ENCODE data around the gene PUDP.

DNA sequence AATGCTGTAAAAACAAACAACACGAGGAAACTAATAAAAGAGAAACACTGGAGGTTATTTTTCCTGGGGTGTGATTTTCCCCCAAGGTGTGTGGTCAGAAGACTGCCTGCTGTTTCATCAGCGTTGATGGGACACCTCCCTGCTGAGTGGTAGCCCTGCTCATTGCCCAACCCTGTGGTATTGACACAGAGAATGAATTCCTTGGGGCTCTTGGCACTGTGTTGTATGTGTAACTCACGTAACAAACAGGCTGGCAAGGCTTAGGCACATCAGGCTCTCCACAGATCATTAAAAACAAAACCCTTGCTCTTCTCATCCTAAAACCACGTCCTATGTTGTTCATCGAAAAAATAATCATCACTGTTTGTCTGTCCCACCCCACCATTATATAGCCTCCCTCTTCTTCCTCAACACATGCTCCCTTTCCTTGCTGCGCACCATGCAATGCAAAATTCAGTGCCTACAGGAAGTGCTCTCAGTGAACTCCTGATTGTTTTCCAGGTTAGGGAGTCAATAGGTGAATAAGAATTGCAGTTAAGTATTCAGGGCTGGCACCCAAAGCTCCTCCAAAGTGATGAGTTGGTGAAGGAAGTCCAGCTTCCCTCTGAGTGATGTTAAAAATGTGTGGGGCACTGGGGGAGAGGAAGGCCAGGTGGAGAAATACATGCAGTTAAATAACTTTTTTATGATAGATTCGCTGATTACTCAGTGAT is 11.4 kb upstream of the PUDP start:
- TF ChIP-seq POLR2AphosphoS5 (IDR thresholded peaks at IDR 0.05; ENCODE audit: insufficient read depth in 1 of 2, low read depth in 1 of 2) = no peak
- TF ChIP-seq, protein P1, sequence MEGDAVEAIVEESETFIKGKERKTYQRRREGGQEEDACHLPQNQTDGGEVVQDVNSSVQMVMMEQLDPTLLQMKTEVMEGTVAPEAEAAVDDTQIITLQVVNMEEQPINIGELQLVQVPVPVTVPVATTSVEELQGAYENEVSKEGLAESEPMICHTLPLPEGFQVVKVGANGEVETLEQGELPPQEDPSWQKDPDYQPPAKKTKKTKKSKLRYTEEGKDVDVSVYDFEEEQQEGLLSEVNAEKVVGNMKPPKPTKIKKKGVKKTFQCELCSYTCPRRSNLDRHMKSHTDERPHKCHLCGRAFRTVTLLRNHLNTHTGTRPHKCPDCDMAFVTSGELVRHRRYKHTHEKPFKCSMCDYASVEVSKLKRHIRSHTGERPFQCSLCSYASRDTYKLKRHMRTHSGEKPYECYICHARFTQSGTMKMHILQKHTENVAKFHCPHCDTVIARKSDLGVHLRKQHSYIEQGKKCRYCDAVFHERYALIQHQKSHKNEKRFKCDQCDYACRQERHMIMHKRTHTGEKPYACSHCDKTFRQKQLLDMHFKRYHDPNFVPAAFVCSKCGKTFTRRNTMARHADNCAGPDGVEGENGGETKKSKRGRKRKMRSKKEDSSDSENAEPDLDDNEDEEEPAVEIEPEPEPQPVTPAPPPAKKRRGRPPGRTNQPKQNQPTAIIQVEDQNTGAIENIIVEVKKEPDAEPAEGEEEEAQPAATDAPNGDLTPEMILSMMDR (IDR thresholded peaks at IDR 0.05) = no peak
